Measurements from ENCODE around the gene C1orf141. TPM values are rescaled to one million over a fixed set of nuclear protein-coding genes. Genes with fewer than 3 reads are reported as not detected.
A peak's percentile ranks its signal among the peaks of the same experiment; 100 is the strongest.

Gene C1orf141
- total RNA-seq (not detected), polyA plus RNA-seq (not detected)

GRCh38 chr1:67134695-67135094 is at the start of gene C1orf141:
Gene C1orf141, minus strand, starts transcription at chr1:67134970. Its CDS starts 7,730 bp downstream, at chr1:67127240.
- no peak within 1 kb of the TSS for H3K27ac ChIP-seq (ENCODE audit: low read depth)
- DNase-seq (ENCODE audit: extremely low spot score): peak; percentile 31
- WGBS: 21% methylated on average over 28 of the region's 28 CpGs
- no peaks in the 10 kb centered on the region for H3K36me3 ChIP-seq (ENCODE audit: insufficient read depth)
- no peaks in the 10 kb centered on the region for H3K4me1 ChIP-seq (ENCODE audit: insufficient read depth)
- no peak within 1 kb of the TSS for H3K4me3 ChIP-seq (ENCODE audit: low read depth, low read length)

- WGBS: 86% methylated on average over 3 of the region's 3 CpGs
- no peak overlapping the region for H3K27ac ChIP-seq (ENCODE audit: low read depth)
- DNase-seq (ENCODE audit: extremely low spot score): no peak
- H3K4me3 ChIP-seq (ENCODE audit: low read depth, low read length): no peak overlapping the region
- H3K4me1 ChIP-seq (ENCODE audit: insufficient read depth): no peaks in the 10 kb centered on the region
- H3K36me3 ChIP-seq (ENCODE audit: insufficient read depth): no peaks in the 10 kb centered on the region
Observed at GRCh38 chr1:67175530-67176087, 40.8 kb upstream of the C1orf141 start.

- WGBS: 91% methylated on average over 2 of the region's 2 CpGs
- Histone ChIP-seq H3K4me3 (ENCODE audit: low read depth, low read length) (no peak overlapping the region), H3K36me3 (ENCODE audit: insufficient read depth) (no peaks in the 10 kb centered on the region), H3K27ac (ENCODE audit: low read depth) (no peak overlapping the region), H3K4me1 (ENCODE audit: insufficient read depth) (no peaks in the 10 kb centered on the region)
- no peak for DNase-seq (ENCODE audit: extremely low spot score)
Observed at GRCh38 chr1:67174716-67175284, 40.0 kb upstream of the C1orf141 start.

- Histone ChIP-seq H3K27ac (ENCODE audit: low read depth) (no peak overlapping the region), H3K4me1 (ENCODE audit: insufficient read depth) (no peaks in the 10 kb centered on the region), H3K36me3 (ENCODE audit: insufficient read depth) (no peaks in the 10 kb centered on the region), H3K4me3 (ENCODE audit: low read depth, low read length) (no peak overlapping the region)
- no peak for DNase-seq (ENCODE audit: extremely low spot score)
Observed at GRCh38 chr1:67173988-67174387, 39.2 kb upstream of the C1orf141 start.

GRCh38 chr1:67171978-67172377 is 37.2 kb upstream of the C1orf141 start:
- Histone ChIP-seq H3K4me3 (ENCODE audit: low read depth, low read length) (no peak overlapping the region), H3K27ac (ENCODE audit: low read depth) (no peak overlapping the region), H3K4me1 (ENCODE audit: insufficient read depth) (no peaks in the 10 kb centered on the region), H3K36me3 (ENCODE audit: insufficient read depth) (no peaks in the 10 kb centered on the region)
- 67% methylated on average over 1 of the region's 1 CpG for WGBS
- no peak for DNase-seq (ENCODE audit: extremely low spot score)

- no peaks in the 10 kb centered on the region for H3K4me1 ChIP-seq (ENCODE audit: insufficient read depth)
Observed at GRCh38 chr1:67171574-67171955, 36.8 kb upstream of the C1orf141 start.

GRCh38 chr1:67170751-67171573 is 36.2 kb upstream of the C1orf141 start:
- no peak overlapping the region for H3K4me3 ChIP-seq (ENCODE audit: low read depth, low read length)
- no peak for DNase-seq (ENCODE audit: extremely low spot score)
- H3K27ac ChIP-seq (ENCODE audit: low read depth): no peak overlapping the region
- WGBS: 66% methylated on average over 2 of the region's 2 CpGs
- no peaks in the 10 kb centered on the region for H3K4me1 ChIP-seq (ENCODE audit: insufficient read depth)
- no peaks in the 10 kb centered on the region for H3K36me3 ChIP-seq (ENCODE audit: insufficient read depth)

More at GRCh38 chr1:67171574-67171955, 36.8 kb upstream of the C1orf141 start:
- 81% methylated on average over 2 of the region's 2 CpGs for WGBS
- no peak overlapping the region for H3K4me3 ChIP-seq (ENCODE audit: low read depth, low read length)
- H3K27ac ChIP-seq (ENCODE audit: low read depth): no peak overlapping the region
- no peak for DNase-seq (ENCODE audit: extremely low spot score)
- H3K36me3 ChIP-seq (ENCODE audit: insufficient read depth): no peaks in the 10 kb centered on the region

- WGBS: 81% methylated on average over 3 of the region's 3 CpGs
- H3K36me3 ChIP-seq (ENCODE audit: insufficient read depth): no peaks in the 10 kb centered on the region
Observed at GRCh38 chr1:67169932-67170331, 35.2 kb upstream of the C1orf141 start.

GRCh38 chr1:67169496-67169895 is 34.7 kb upstream of the C1orf141 start:
- Histone ChIP-seq H3K36me3 (ENCODE audit: insufficient read depth) (no peaks in the 10 kb centered on the region), H3K27ac (ENCODE audit: low read depth) (no peak overlapping the region), H3K4me1 (ENCODE audit: insufficient read depth) (no peaks in the 10 kb centered on the region), H3K4me3 (ENCODE audit: low read depth, low read length) (no peak overlapping the region)
- DNase-seq (ENCODE audit: extremely low spot score): no peak
- 84% methylated on average over 2 of the region's 2 CpGs for WGBS

More at GRCh38 chr1:67169932-67170331, 35.2 kb upstream of the C1orf141 start:
- DNase-seq (ENCODE audit: extremely low spot score): no peak
- Histone ChIP-seq H3K4me1 (ENCODE audit: insufficient read depth) (no peaks in the 10 kb centered on the region), H3K4me3 (ENCODE audit: low read depth, low read length) (no peak overlapping the region), H3K27ac (ENCODE audit: low read depth) (no peak overlapping the region)

- H3K4me1 ChIP-seq (ENCODE audit: insufficient read depth): no peaks in the 10 kb centered on the region
- DNase-seq (ENCODE audit: extremely low spot score): no peak
- no peak within 1 kb of the TSS for H3K4me3 ChIP-seq (ENCODE audit: low read depth, low read length)
- WGBS: 79% methylated on average over 4 of the region's 4 CpGs
- H3K36me3 ChIP-seq (ENCODE audit: insufficient read depth): no peaks in the 10 kb centered on the region
- H3K27ac ChIP-seq (ENCODE audit: low read depth): no peak within 1 kb of the TSS
Observed at GRCh38 chr1:67166196-67166595, 31.4 kb upstream of the C1orf141 start, which contains the start of gene IL23R. Gene IL23R, plus strand, starts transcription at chr1:67166454. Its CDS starts 1,667 bp downstream, at chr1:67168121.

- Histone ChIP-seq H3K27ac (ENCODE audit: low read depth) (no peak overlapping the region), H3K36me3 (ENCODE audit: insufficient read depth) (no peaks in the 10 kb centered on the region), H3K4me3 (ENCODE audit: low read depth, low read length) (no peak overlapping the region), H3K4me1 (ENCODE audit: insufficient read depth) (no peaks in the 10 kb centered on the region)
- 97% methylated on average over 4 of the region's 4 CpGs for WGBS
- no peak for DNase-seq (ENCODE audit: extremely low spot score)
Observed at GRCh38 chr1:67165468-67166041, 30.8 kb upstream of the C1orf141 start.

GRCh38 chr1:67162954-67163353 is 28.2 kb upstream of the C1orf141 start:
- Histone ChIP-seq H3K27ac (ENCODE audit: low read depth) (no peak overlapping the region), H3K4me3 (ENCODE audit: low read depth, low read length) (no peak overlapping the region), H3K36me3 (ENCODE audit: insufficient read depth) (no peaks in the 10 kb centered on the region), H3K4me1 (ENCODE audit: insufficient read depth) (no peaks in the 10 kb centered on the region)
- 79% methylated on average over 2 of the region's 2 CpGs for WGBS
- no peak for DNase-seq (ENCODE audit: extremely low spot score)

- Histone ChIP-seq H3K4me1 (ENCODE audit: insufficient read depth) (no peaks in the 10 kb centered on the region), H3K36me3 (ENCODE audit: insufficient read depth) (no peaks in the 10 kb centered on the region), H3K27ac (ENCODE audit: low read depth) (no peak overlapping the region), H3K4me3 (ENCODE audit: low read depth, low read length) (no peak overlapping the region)
- 86% methylated on average over 2 of the region's 2 CpGs for WGBS
- no peak for DNase-seq (ENCODE audit: extremely low spot score)
Observed at GRCh38 chr1:67159233-67159632, 24.5 kb upstream of the C1orf141 start.

- no peak overlapping the region for H3K27ac ChIP-seq (ENCODE audit: low read depth)
- no peak overlapping the region for H3K4me3 ChIP-seq (ENCODE audit: low read depth, low read length)
- no peaks in the 10 kb centered on the region for H3K4me1 ChIP-seq (ENCODE audit: insufficient read depth)
- WGBS: 73% methylated on average over 2 of the region's 2 CpGs
- H3K36me3 ChIP-seq (ENCODE audit: insufficient read depth): no peaks in the 10 kb centered on the region
- DNase-seq (ENCODE audit: extremely low spot score): no peak
Observed at GRCh38 chr1:67158401-67158800, 23.6 kb upstream of the C1orf141 start.
